GM19467 (cell line): ENCODE measurements around the gene EIF3D.
"Not testable (repeated sequence)": the region's sequence is repeated elsewhere in the genome, so short reads cannot be mapped to it uniquely, and the experiment has no call there.

Source experiments
- ATAC-seq: cut with Tn5 transposase; IDR thresholded peaks from one replicate; pipeline ENCODE4 v1.9.1; 2021; ENCODE audit warnings: mild to moderate bottlenecking, moderate library complexity; ENCODE audit not compliant: unreplicated experiment

The EIF3D gene

GRCh38 chr22:36550701-36551495, 21.9 kb upstream of the EIF3D start:
- ATAC-seq: no peak

- ATAC-seq: no peak
These were observed 20.1 kb upstream of the EIF3D start for GRCh38 chr22:36549033-36549432.

GRCh38 chr22:36548606-36549005, 19.6 kb upstream of the EIF3D start:
- ATAC-seq: no peak

GRCh38 chr22:36546932-36547331, 18.0 kb upstream of the EIF3D start:
- no peak for ATAC-seq

GRCh38 chr22:36546092-36546804, 17.3 kb upstream of the EIF3D start:
- no peak for ATAC-seq

GRCh38 chr22:36544107-36544620, 15.2 kb upstream of the EIF3D start:
- ATAC-seq: no peak

- ATAC-seq: no peak
These were observed 13.0 kb upstream of the EIF3D start for GRCh38 chr22:36541831-36542411.

- ATAC-seq: no peak
These were observed 12.1 kb upstream of the EIF3D start for GRCh38 chr22:36540867-36541642.

- no peak for ATAC-seq
These were observed 9.6 kb upstream of the EIF3D start for GRCh38 chr22:36538529-36538928.

GRCh38 chr22:36536717-36537116, 7.8 kb upstream of the EIF3D start:
- ATAC-seq: no peak

GRCh38 chr22:36533320-36533719, 4.4 kb upstream of the EIF3D start:
- not testable (repeated sequence) for ATAC-seq

GRCh38 chr22:36532466-36532865, 3.5 kb upstream of the EIF3D start:
- no peak for ATAC-seq

- no peak for ATAC-seq
These were observed 625 bp downstream of the EIF3D start for GRCh38 chr22:36528341-36528740.

- ATAC-seq: no peak
These were observed 6.3 kb downstream of the EIF3D start for GRCh38 chr22:36522662-36523061.

GRCh38 chr22:36520423-36520822, 8.5 kb downstream of the EIF3D start:
- ATAC-seq: no peak

GRCh38 chr22:36519906-36520305, 9.1 kb downstream of the EIF3D start:
- ATAC-seq: not testable (repeated sequence)

GRCh38 chr22:36514766-36515165, 14.2 kb downstream of the EIF3D start:
- ATAC-seq: no peak

GRCh38 chr22:36512991-36513390, 16.0 kb downstream of the EIF3D start:
- ATAC-seq: no peak

- no peak for ATAC-seq
These were observed 16.6 kb downstream of the EIF3D start for GRCh38 chr22:36512333-36512732.

GRCh38 chr22:36510966-36511881, 17.7 kb downstream of the EIF3D start:
- no peak for ATAC-seq
